ENCODE data around the gene ACP6.

The ACP6 gene

GRCh38 chr1:147640553-147641165 lies 29.7 kb downstream of the ACP6 start (continued):
- TF ChIP-seq, protein P1, sequence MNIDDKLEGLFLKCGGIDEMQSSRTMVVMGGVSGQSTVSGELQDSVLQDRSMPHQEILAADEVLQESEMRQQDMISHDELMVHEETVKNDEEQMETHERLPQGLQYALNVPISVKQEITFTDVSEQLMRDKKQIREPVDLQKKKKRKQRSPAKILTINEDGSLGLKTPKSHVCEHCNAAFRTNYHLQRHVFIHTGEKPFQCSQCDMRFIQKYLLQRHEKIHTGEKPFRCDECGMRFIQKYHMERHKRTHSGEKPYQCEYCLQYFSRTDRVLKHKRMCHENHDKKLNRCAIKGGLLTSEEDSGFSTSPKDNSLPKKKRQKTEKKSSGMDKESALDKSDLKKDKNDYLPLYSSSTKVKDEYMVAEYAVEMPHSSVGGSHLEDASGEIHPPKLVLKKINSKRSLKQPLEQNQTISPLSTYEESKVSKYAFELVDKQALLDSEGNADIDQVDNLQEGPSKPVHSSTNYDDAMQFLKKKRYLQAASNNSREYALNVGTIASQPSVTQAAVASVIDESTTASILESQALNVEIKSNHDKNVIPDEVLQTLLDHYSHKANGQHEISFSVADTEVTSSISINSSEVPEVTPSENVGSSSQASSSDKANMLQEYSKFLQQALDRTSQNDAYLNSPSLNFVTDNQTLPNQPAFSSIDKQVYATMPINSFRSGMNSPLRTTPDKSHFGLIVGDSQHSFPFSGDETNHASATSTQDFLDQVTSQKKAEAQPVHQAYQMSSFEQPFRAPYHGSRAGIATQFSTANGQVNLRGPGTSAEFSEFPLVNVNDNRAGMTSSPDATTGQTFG (tag by site-specific recombination; IDR thresholded peaks at IDR 0.05; ENCODE audit: borderline replicate concordance): no peak

DNA sequence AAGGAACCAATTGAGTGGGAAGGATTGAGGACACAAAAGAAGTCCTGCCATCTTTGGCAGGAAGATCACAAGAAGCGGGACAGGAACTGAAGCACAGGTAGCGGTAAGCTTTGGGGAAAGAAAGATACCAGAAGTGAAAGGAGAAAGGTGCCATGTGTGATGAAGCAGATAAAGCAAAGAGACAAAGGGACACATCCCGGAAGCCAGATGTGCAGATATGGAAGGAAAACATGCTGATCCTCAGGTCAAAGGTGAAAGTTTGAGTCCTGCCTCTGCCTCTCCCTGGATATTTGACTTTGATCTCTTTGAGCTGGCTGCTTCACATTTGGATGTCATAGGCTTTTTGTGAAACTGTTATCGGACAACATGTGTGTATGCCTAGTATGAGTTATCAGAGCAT lies 34.0 kb downstream of the ACP6 start:
- ChIA-PET CTCF (interaction anchor here (4.4 kb wide), 1 partner anchor 10 kb away, joined by 14 read pairs; no protein-coding TSS in a partner anchor), POLR2A (no interaction called here)
- Histone ChIP-seq H3K27ac (ENCODE audit: extremely low read depth, low read depth, low read length) (no peak overlapping the region), H3K4me1 (ENCODE audit: control insufficient read depth, insufficient read depth, low read length) (no peaks in the 10 kb centered on the region), H3K4me3 (ENCODE audit: low read depth, low read length) (no peak overlapping the region), H3K9me3 (ENCODE audit: control insufficient read depth, insufficient read depth, low read depth, low read length) (no peaks in the 10 kb centered on the region), H3K36me3 (ENCODE audit: control insufficient read depth in 2 of 2, insufficient read depth in 1 of 2, low read length in 2 of 2) (peaks cover 0 to 17% of the 10 kb centered on the region in 2 experiments; a peak in 2 of 3 replicates)
- TF ChIP-seq ZNF501 (tag by site-specific recombination; IDR thresholded peaks at IDR 0.05) (no peak), ZNF24 (tag by site-specific recombination; IDR thresholded peaks at IDR 0.05) (no peak), ZNF112 (tag by site-specific recombination; IDR thresholded peaks at IDR 0.05) (no peak), ZNF302 (tag by site-specific recombination; IDR thresholded peaks at IDR 0.05; ENCODE audit: low read depth) (no peak), ZNF354C (tag by site-specific recombination; IDR thresholded peaks at IDR 0.05; ENCODE audit: borderline replicate concordance, low read depth) (no peak), ZNF837 (tag by site-specific recombination; IDR thresholded peaks at IDR 0.05) (no peak), ZNF423 (tag by site-specific recombination; IDR thresholded peaks at IDR 0.05) (no peak), HOXC10 (CRISPR knock-in tag; IDR thresholded peaks at IDR 0.05) (no peak), FEZF1 (tag by site-specific recombination; IDR thresholded peaks at IDR 0.05) (no peak)
- TF ChIP-seq, protein P2, sequence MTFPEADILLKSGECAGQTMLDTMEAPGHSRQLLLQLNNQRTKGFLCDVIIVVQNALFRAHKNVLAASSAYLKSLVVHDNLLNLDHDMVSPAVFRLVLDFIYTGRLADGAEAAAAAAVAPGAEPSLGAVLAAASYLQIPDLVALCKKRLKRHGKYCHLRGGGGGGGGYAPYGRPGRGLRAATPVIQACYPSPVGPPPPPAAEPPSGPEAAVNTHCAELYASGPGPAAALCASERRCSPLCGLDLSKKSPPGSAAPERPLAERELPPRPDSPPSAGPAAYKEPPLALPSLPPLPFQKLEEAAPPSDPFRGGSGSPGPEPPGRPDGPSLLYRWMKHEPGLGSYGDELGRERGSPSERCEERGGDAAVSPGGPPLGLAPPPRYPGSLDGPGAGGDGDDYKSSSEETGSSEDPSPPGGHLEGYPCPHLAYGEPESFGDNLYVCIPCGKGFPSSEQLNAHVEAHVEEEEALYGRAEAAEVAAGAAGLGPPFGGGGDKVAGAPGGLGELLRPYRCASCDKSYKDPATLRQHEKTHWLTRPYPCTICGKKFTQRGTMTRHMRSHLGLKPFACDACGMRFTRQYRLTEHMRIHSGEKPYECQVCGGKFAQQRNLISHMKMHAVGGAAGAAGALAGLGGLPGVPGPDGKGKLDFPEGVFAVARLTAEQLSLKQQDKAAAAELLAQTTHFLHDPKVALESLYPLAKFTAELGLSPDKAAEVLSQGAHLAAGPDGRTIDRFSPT (tag by site-specific recombination; IDR thresholded peaks at IDR 0.05): no peak

DNA sequence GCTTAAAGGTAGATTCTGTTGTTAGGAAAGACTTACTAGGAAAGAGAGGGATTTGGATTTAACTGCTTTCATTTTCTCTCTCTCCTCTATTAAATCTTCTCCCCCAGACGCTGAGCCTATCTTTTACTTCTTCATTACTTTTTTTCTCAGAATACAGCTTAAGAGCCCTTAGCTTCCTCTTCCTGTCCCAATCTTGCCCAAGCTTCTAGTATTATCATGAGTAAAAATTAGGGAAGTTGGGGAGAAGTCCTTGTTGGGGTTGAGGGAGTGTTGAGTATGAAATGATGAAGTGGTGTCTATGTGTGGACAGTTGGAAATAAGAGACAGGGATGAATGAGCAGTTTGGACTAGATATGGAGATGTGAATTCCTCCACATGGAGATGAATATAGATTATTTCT lies 35.0 kb downstream of the ACP6 start:
- H3K4me1 ChIP-seq (ENCODE audit: control insufficient read depth, insufficient read depth, low read length): no peaks in the 10 kb centered on the region
- H3K9me3 ChIP-seq (ENCODE audit: control insufficient read depth, insufficient read depth, low read depth, low read length): no peaks in the 10 kb centered on the region
- no peak overlapping the region for H3K4me3 ChIP-seq (ENCODE audit: low read depth, low read length)
- no peak for TF ChIP-seq ZNF600 (tag by site-specific recombination; IDR thresholded peaks at IDR 0.05)
- TF ChIP-seq SP7 (tag by site-specific recombination; IDR thresholded peaks at IDR 0.05): no peak
- TF ChIP-seq FEZF1 (tag by site-specific recombination; IDR thresholded peaks at IDR 0.05): no peak
- no peak for TF ChIP-seq ZIC2 (tag by site-specific recombination; IDR thresholded peaks at IDR 0.05)
- TF ChIP-seq HOXD13 (CRISPR knock-in tag; IDR thresholded peaks at IDR 0.05; ENCODE audit: borderline replicate concordance): no peak
- no peak for TF ChIP-seq ZNF670 (tag by site-specific recombination; IDR thresholded peaks at IDR 0.05; ENCODE audit: low read depth)
- no peak overlapping the region for H3K27ac ChIP-seq (ENCODE audit: extremely low read depth, low read depth, low read length)
- POLR2A ChIA-PET: no interaction called here
- H3K36me3 ChIP-seq (ENCODE audit: control insufficient read depth in 2 of 2, insufficient read depth in 1 of 2, low read length in 2 of 2): peaks cover 0 to 17% of the 10 kb centered on the region in 2 experiments; a peak in 2 of 3 replicates
- CTCF ChIA-PET: interaction anchor here (0.6 to 4.4 kb wide), 5 partner anchors 9 to 255 kb away, joined by 3 to 14 read pairs (median 3); no protein-coding TSS in a partner anchor

Measured in HEK293 (cell line).